NCI-H1930 (cell line): ENCODE measurements around the gene SAMM50.

Experiments
- DNase-seq, 2 experiments: peaks; one replicate each; lab custom pipeline; 2025; lab: John Stamatoyannopoulos, UW

SAMM50 gene

DNA sequence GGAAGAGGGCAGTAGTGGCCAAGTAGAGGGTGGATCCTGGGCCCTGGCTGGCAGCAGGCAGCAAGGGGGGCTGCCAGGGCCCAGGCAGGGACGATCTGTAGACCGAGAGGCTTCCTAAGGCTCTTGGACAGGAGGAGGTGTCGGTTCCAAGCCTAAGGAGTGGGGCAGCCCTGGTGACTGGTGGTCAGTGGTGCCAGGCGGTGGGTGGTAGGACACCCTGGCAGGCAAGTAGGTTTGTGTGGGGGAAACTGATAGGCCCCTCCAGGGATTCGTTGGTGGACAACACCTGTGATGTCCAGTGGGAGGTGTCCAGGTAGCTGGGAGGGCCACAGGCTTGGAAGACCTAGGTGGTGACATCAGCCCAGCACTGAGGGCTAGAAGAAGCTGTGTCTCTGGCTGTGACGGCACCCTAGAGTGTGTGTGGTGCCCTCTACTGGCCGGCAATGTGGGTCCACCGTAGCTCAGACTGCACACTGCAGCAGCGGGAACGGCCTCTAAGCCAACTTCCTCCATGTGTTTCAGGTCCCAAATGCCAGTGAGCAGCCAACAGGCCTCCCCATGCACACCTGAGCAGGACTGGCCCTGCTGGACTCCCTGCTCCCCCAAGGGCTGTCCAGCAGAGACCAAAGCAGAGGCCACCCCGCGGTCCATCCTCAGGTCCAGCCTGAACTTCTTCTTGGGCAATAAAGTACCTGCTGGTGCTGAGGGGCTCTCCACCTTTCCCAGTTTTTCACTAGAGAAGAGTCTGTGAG is 9.4 kb upstream of the SAMM50 start:
- peak in 1 of 2 experiments; percentile 43 for DNase-seq

DNA sequence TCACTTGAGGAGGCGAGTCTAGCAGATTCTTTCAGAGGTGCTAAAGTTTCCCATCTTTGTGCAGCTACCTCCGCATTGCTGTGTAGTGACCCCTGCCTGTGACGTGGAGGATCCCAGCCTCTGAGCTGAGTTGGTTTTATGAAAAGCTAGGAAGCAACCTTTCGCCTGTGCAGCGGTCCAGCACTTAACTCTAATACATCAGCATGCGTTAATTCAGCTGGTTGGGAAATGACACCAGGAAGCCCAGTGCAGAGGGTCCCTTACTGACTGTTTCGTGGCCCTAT is 8.9 kb upstream of the SAMM50 start:
- no peak for DNase-seq

DNA sequence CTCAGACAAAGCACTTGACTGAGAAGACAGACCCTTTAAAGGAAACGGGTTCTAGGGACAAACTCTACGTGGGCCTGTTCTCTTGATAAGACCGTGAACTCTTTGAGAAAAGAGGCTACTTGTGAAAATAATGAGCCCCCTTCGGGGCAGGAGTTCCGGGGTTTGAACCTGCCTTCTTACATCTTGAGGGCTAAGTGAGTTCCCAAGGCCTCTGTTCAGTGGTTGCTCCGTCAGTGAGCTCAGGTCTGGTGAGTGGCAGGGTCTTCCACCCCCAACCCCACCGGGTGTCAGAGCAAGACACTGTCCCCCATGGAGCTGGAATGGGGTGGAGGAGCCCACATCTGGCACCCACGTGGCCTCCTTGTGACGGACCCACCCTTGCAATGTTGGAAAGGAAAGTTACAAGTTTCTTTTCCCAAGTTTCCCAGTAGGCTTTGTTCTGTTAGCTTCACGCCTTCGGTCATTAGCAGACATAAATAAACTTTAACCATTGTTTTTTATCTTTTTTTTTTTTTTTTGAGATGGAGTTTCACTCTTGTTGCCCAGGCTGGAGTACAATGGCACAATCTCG is 6.3 kb upstream of the SAMM50 start:
- DNase-seq, result no peak

DNA sequence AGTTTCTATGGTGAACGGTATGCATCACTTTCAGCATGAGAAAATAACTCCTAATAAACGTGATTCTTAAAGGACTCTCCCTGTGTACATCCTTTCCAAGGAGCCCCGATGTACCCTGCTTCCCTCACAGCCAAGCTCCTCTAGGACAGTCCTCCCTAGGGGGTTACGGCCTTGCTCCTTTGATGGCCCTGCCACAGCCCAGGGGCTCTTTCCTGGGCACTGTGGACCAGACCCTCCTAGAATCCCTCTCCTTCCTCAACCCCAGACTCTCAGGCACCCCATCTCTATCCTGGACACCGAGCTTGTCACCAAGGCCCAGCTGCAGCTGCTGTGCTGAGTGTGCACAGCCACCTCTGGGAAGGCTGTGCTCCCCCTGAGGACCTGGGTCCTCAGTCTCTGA is 3.9 kb upstream of the SAMM50 start:
- DNase-seq, result no peak

DNA sequence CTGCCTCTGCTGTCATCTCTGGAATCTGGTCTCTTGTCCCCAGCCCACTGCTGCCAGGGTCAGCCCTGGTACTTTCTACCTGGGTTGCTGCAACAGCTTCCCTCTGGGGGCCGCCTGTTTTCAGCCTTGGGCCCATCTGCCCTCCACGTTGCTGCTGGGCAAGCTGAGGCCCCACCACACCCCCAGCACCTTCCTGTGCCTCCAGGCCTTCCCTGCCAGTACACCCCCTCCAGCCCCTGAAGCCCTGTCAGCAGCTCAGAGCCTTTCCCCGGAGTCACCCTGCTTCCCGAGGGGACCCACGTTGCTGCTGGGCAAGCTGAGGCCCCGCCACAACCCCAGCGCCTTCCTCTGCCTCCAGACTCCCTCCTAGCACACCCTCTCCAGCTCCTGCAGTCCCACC is 3.3 kb upstream of the SAMM50 start:
- DNase-seq, result no peak

DNA sequence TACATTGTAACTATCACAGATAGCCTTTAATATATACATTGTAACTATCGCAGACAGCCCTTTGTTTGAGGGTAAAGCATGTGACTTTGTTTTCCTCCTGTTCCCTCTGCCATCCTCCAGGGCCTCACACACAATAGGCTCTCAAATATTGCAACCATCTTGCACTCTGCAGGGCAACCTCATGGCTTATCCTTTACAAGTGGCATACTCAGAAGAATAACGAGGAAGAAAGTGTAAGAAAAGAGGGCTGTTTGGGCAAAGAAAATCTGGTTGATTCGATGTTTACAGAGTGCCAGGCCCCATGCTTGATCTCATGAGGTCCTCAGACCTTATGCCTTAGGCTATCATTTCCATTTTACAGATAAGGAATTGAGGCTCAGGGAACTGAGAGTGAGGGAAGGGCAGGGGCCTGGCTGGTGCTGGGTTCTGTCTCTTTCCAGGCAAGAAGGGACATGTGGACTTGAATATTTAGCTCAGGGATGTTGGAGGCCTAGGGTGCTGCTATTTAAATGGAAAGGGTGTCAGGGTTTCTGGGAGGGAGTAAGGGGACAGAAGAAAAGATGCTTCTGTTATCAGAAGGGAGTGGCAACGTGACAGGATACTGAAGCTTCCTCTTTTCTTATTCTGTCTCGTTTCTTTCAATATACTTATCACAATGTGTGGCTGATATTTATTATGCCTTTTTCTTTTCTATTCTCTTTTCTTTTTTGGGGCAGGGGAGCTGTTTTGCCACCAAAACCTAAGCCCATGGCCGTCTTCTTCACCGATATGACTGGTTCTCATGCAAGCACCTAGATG is 1.1 kb upstream of the SAMM50 start:
- DNase-seq, result no peak

DNA sequence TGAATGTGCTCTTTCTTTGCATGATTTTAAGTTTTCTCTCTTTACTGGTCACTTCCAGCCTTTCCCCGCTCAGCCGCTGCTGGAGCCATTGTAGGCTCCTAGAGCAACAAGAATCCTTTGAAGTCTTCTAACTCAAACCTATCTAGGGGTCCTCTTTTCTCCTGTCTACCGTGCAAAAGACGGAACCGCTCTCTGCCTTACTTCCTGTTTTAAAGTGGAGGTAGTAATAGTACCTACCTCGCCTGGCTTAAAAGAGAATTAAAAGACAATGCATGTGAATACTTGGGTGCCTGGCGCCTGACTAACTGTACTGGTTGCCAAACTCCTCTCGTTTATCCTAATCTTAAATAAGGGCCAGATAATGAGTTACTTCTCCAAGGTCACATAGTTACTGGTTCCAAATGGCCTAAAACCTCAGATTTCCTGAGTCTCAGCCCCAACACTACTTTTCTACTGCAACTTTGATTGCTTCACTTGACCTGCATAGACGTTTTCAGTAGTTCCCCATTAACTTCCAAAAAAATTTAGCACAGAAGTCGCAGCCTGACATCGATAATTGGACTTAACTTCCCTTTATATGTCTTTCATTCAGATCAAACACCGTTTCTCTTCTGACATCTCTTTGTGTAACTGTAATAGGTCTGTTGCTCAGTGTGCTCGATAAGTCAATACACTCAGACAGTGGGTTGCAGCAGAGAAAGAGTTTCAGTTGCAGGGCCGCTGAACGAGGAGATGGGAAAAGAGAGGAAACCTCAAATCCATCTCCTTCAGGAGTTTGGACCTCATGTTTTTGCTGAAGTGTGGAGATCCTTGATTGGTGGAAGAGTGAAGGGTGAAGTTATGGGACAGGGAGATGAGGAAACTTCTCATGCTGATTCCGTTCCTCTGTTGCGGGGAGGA is 891 bp downstream of the SAMM50 start:
- DNase-seq, result no peak

DNA sequence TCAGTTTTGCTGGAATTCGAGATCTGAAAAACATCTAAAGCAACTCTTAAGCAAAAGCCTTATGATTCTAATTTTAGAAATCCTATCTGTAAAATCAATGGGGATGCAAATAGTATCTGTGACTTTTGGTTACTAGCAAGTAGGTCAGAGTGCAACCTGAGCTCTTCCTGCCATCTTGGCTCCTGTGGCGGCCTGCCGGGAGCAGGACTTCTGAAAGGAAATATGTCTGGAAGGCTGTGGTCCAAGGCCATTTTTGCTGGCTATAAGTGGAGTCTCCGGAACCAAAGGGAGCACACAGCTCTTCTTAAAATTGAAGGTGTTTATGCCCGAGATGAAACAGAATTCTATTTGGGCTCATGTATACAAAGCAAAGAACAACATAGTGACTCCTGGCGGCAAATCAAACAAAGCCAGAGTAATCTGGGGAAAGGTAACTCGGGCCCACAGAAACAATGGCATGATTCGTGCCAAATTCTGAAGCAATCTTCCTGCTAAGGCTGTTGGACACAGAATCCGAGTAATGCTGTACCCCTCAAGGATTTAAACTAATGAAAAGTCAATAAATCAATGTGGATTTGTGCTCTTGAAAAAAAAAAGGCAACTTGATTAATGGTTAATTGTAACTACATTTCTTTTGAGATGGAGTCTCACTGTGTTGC is 1.7 kb downstream of the SAMM50 start:
- DNase-seq, result no peak

DNA sequence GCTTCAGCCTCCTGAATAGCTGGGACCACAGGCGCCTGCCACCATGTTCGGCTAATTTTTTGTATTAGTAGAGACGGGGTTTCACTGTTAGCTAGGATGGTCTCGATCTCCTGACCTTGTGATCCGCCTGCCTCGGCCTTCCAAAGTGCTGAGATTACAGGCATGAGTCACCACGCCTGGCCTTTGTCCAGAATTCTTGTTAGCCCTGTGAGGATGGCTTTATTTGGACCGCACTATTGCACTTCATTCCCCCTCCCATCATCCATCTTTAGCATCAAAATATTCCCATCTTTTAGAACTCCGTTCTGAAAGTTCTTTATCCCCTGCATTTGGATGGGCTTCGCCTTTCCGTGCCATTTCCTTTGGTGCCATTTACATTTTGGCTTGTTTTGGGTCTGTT is 2.6 kb downstream of the SAMM50 start:
- no peak for DNase-seq

DNA sequence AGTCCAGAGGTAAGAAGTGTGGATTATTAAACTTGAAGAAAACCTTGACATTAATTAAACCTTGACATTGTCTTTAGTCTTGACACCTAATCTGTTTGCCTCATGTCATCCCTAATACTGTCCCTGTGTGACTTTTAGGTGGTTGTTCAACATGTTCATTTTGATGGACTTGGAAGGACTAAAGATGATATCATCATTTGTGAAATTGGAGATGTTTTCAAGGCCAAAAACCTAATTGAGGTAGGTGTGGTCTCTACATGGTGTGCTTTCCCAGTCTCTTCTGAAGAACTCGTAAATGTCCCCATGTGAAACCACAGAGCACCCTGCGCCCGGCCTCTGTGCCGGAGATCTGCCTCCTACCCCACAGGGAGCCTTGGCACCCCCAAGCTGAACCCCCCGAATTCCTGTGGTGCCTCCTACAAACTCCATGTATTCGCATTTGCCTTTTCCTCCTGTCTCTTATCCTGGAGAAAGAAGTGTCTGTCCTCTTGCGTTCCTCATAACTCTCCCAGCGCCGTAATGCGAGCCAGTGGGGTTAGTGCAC is 9.1 kb downstream of the SAMM50 start:
- no peak for DNase-seq

DNA sequence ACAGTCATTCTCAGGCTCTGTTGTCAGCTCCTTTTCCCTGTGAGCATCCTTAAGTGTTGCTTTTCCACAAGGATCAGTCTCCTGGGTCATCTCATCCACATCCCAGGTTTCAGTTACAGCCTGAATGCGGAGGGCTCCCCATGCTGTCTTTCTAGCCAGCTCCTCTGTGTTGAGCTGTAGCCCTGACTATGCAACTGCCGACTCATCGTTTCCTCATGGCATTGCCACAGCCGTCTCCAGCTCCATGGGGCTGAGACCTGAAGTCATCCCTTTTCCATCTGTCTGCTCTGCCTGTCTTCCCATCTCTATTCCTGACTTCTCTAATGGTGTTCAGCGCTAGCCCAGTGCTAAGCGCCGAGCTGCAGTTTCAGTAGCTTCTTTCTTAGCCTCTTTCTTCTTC is 11.8 kb downstream of the SAMM50 start:
- DNase-seq, result no peak

DNA sequence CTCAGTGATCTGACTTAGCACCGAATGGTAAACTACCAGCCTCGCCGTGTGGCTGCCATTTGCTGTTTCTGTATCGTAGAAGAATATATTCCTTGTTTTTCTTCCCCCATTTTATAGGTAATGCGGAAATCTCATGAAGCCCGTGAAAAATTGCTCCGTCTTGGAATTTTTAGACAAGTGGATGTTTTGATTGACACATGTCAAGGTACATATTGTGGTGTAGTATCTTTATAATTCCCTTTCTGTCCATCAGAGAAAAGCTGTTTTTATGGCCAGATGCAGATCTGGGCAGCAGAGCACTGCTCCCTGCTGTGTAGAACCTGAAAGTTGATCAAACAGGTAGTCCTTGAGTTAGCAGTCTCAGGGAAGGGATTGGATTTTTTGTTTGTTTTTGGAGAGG is 13.4 kb downstream of the SAMM50 start:
- DNase-seq, result no peak

DNA sequence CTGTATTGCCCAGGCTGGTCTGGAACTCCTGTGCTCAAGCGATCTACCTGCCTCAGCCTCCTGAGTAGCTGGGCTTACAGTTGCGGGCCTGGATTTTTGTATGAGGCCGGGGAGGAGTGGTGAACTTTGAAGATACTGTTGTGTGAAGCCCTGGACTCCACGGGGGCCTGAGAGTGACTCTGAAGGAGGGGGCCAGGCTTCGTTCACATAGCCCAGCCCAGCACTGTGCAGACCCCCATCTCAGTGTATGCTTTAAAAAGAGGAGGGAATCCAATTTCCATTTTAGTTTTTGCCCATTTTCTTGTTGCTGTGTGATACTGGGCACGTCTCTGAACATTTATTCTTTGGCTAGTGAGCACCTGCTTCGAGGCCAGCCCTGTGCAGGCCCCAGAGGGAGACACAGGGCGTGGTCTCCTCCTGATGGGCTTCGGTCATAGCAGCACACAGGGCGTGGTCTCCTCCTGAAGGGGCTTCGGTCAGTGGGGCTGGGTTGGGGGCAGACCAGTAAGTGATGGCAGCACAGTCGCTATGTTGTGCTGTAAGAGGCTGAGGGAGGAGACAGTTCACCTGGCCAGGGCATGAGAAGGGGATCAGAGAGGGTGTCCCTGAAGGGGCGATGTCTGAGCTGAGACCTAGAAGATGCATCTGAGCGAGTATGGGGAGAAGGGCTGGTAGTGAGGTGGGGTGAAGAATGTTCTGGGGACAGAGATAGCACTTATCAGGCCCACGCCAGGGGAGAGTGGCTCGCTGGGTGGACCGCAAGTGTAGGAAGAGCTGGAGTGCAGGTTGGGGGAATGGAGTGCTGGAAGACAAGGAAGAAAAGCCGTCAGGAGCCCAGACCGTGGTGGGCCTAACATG is 14.0 kb downstream of the SAMM50 start:
- no peak for DNase-seq

DNA sequence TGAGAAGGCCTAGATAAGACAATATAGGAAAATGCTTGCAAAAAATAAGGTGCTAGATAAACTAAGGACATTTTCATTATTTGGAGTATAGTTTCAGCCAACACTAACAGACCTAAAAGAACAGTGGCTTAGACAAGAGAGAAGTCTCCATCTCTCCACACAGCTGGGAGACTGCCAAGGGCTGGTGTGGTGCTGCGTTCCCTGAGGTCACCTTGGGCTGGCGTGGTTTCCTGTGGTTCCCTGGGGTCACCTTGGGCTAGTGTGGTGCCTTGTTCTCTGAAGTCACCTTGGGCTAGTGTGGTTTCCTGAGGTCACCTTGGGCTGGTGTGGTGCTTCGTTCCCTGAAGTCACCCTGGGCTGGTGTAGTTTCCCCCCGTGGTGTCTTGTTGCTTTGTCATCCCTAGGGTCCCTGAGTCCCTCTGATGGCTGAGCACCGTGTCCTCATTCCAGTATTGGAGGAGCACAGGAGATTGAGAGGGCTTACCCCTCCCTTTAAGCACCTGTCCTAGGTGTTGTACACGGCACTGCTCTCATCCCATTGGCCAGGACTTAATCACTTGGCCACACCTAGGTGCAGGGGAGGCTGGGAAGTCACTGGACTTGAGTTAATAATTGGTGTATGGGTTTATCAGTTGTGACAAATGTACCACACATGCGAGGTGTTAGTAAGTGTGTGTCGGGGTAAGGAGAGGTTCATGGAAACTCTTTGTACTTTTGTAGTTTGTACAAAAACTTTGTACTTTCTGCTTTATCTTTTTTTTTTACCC is 14.9 kb downstream of the SAMM50 start:
- DNase-seq, result no peak

DNA sequence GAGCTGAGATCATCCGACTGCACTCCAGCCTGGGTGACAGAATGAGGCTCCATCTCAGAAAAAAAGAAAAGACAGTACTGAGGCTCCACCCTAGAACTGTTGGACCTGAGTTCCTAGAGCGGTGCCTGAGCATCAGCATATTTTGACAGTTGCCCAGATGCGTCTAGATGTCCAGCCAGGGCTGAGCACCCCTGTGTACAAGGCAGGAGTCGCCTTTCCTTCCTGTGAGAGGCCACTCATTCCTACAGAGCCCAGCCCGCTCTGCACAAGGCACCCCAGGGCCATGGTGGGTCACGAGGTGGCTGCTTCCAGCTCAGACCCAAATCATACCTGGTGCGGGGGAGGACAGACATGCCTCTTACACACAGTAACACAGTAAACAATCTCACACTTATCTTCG is 15.9 kb downstream of the SAMM50 start:
- DNase-seq, result no peak

DNA sequence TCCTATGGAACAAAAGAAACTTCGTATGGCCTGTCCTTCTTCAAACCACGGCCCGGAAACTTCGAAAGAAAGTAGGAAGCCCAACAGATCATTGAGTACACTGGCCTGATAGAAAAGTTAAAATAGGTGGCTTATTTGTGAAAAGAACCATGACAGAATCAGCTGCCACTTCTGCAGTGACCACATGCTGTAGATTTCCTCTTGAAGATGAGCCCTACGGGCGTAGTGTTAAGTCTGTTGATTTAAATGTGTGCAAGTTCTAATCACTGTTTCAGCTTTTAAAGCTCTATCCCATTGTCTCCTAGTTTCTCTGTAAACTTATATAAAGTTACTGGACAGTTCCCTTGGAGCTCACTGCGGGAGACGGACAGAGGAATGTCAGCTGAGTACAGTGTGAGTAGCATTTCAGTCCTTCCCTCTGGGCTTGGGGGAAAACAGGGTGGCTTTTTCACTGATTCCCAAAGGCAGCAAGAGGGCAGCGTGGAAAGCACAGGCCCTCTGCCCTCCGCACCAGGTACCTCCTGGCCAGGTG is 17.8 kb downstream of the SAMM50 start:
- DNase-seq, result no peak

DNA sequence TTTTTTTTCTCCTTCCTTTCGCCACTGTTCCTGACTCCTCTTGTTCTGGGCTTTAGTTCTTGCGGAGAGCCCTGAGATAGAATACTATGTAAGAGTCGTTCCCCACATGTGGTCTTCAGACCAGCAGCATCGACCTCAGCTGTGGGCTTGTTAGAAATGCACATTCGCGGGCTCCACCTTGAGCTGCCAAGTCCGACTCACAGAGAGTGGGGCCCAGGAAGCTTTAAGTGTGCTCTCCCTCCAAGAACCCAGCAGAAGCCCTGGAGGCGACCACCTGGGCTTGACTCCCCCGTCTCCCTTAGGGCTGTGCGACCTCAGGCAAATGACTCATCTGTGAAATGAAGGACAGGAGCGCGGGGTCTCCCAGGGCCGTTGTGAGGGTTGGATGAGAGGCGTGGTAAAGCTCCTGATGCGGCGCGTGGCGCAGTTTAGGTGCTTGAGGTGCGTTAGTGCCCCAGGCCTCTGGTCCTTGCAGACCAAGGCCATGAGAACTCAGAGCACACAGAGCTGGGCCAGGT is 18.8 kb downstream of the SAMM50 start:
- no peak for DNase-seq

DNA sequence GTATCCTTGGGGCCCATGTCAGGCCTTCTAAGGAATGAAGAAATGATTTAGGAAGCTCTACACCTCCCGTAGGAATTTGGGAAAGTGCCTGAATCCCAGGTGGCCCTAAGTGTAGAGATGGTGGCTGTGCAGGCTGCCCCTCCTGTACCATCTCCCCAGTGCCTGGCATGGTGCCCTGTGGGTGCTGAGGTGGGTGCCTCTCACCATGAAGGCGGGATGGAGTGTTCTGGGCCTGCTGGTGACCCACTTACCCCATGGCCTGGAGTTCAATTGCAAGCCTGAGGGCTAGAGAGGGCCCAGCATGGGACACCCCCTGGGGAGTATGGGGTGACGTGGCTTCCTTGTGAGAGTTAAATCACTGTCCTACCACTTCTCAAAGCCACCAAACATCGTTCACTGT is 19.8 kb downstream of the SAMM50 start:
- DNase-seq, result no peak
